Neural cell (in vitro differentiated cells): ENCODE results near the gene FOSL2.

Experiments used
- CTCF ChIP-seq: fragments of 450-650 bp; IDR thresholded peaks from 2 replicates; pipeline ENCODE4 v1.5.1; 2014; ENCODE audit warnings: antibody characterized with exemption, mild to moderate bottlenecking, moderate library complexity; ENCODE audit not compliant: poor library complexity, severe bottlenecking
- EZH2 ChIP-seq: fragments of 200-600, 300-800 bp; shearing (Covaris generic), sonication (generic); IDR thresholded peaks from 2 replicates; pipeline ENCODE4 v1.6.1; 2014; ENCODE audit warnings: antibody characterized with exemption, low read length, borderline replicate concordance, mild to moderate bottlenecking; ENCODE audit not compliant: insufficient read depth, poor library complexity, severe bottlenecking
- RAD21 ChIP-seq: fragments of 450-650 bp; conservative IDR thresholded peaks from 2 replicates; pipeline ENCODE4 v1.6.1; 2014; ENCODE audit warnings: antibody characterized with exemption, mild to moderate bottlenecking, moderate library complexity
- SMC3 ChIP-seq: fragments of 450-650 bp; conservative IDR thresholded peaks from 2 replicates; pipeline ENCODE4 v1.6.1; 2014; ENCODE audit warnings: antibody characterized with exemption, mild to moderate bottlenecking, moderate library complexity; ENCODE audit not compliant: poor library complexity

GRCh38 chr2:28387082-28387960 lies 5.3 kb upstream of the FOSL2 start:
- TF ChIP-seq CTCF: no peak
- no peak for TF ChIP-seq SMC3
- no peak for TF ChIP-seq EZH2
- TF ChIP-seq RAD21: no peak
